HG03520 (cell line): Measurements from ENCODE around the gene GCC2.
"Not testable (repeated sequence)": the region's sequence is repeated elsewhere in the genome, so short reads cannot be mapped to it uniquely, and the experiment has no call there.

Experiments
- ATAC-seq: cut with Tn5 transposase; IDR thresholded peaks from one replicate; pipeline ENCODE4 v1.9.1; 2021; ENCODE audit warnings: mild to moderate bottlenecking, moderate library complexity; ENCODE audit not compliant: unreplicated experiment

GCC2 gene, protein sequence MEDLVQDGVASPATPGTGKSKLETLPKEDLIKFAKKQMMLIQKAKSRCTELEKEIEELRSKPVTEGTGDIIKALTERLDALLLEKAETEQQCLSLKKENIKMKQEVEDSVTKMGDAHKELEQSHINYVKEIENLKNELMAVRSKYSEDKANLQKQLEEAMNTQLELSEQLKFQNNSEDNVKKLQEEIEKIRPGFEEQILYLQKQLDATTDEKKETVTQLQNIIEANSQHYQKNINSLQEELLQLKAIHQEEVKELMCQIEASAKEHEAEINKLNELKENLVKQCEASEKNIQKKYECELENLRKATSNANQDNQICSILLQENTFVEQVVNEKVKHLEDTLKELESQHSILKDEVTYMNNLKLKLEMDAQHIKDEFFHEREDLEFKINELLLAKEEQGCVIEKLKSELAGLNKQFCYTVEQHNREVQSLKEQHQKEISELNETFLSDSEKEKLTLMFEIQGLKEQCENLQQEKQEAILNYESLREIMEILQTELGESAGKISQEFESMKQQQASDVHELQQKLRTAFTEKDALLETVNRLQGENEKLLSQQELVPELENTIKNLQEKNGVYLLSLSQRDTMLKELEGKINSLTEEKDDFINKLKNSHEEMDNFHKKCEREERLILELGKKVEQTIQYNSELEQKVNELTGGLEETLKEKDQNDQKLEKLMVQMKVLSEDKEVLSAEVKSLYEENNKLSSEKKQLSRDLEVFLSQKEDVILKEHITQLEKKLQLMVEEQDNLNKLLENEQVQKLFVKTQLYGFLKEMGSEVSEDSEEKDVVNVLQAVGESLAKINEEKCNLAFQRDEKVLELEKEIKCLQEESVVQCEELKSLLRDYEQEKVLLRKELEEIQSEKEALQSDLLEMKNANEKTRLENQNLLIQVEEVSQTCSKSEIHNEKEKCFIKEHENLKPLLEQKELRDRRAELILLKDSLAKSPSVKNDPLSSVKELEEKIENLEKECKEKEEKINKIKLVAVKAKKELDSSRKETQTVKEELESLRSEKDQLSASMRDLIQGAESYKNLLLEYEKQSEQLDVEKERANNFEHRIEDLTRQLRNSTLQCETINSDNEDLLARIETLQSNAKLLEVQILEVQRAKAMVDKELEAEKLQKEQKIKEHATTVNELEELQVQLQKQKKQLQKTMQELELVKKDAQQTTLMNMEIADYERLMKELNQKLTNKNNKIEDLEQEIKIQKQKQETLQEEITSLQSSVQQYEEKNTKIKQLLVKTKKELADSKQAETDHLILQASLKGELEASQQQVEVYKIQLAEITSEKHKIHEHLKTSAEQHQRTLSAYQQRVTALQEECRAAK (N-terminal part only)

GRCh38 chr2:108448678-108449409 is at the start of gene GCC2:
Gene GCC2 (plus strand): TSS chr2:108449206. CDS start chr2:108449275, 69 bp downstream.
- peak; percentile 99 for ATAC-seq

DNA sequence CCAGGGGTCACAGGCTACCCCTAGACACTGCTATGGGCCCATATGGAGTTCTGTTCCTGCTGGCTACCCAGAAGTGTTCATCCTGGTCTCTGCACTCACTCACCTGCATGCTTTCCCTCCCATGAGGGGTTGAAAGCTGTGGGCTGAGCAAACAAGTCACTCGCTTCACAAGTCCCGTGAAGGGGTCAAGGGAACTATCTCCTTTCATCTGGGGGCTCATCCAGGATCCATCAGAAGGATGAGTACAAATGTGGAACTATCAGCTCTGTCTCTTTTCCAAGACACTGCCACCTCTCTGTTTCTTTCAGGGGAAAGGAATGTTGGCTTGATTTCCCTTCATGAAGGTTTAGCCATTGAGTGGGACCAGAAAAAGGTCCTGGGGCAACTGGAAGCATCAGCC is 49.5 kb upstream of the GCC2 start:
- ATAC-seq, result no peak

GRCh38 chr2:108401800-108402199 is 47.2 kb upstream of the GCC2 start:
- ATAC-seq, result no peak

DNA sequence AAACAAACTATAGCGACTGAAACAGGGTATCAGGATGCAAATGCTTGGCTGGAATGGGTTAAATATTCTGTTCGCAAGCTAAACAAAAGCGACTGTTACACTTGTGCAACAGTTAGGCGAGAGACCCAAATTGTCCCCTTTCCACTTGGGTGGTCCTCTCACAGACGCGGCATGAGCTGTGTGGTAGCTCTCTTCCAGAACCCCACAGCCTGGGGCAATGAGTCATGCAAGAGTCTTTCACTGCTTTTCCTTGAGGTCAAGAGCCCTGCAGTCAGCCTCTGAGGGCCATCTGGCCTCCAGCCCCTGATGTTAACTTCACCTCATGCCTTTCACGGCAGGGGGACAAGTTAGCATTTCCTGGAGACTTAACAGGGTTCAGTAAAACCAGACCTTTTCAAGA is 45.5 kb upstream of the GCC2 start:
- ATAC-seq, result no peak

DNA sequence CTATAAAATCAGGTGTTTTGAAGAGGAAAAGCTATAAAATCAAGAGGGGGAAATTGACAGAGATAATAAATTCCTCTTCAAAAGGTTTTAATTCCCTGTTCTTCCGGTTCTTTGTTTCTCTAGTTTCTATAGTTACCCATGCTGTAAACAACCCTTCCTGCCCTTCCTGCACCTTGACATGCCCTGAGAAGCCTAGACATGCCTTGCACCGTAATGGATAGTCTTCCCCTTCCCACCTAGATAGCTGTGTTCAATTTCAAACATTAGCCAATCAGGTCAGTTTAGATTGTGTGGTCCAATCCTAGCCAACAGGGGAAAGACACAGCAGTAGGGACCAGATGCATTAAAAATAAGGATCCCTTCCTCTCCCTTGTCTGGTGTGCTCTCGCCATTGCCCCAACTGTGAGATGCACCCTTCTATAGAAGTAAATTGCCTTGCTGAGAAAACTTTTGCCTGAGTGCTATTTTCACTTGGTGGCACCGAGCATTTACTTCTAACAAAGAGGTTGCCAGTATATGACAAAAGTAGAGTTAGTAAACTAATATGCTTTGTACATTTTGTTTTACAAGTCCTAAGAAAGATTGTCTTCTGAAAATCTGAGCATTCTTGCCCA is 44.1 kb upstream of the GCC2 start:
- ATAC-seq, result no peak

DNA sequence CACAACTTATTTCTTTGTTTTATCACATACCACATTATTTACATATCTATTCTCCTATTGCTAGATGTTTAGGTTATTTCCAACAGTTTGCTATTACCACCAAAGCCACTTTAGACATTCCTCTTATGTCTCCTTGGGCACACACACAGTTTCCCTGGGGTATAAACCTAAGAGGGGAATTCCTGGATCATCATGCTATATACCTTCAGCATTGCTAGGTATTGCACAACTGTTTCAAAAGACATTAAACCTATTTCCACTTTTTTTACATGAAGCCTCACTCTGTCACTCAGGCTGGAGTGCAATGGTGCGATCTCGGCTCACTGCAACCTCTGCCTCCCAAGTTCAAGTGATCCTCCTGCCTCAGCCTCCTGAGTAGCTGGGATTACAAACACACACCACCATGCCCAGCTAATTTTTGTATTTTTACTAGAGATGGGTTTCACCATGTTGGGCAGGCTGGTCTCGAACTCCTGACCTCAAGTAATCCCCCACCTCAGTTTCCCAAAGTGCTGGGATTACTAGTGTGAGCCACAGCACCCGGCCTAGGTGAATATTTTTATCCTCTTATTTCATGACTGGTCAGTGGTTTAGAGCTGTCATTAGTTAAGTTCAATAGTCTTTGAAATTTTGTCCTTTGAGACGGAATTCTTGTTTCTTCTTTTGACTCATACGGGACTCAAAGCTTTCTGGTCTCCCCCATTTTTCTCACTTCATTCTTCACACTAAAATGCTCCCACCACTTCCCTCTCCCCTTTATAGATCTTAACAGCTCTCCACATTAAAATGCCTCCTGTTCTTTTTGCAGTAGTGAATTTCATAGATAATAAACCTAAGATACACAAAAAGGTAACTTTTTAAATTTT is 40.9 kb upstream of the GCC2 start:
- ATAC-seq, result no peak

- ATAC-seq, result no peak
Measured at GRCh38 chr2:108409768-108410167, 39.2 kb upstream of the GCC2 start.

- ATAC-seq, result no peak
Measured at GRCh38 chr2:108412995-108413710, 35.9 kb upstream of the GCC2 start.

DNA sequence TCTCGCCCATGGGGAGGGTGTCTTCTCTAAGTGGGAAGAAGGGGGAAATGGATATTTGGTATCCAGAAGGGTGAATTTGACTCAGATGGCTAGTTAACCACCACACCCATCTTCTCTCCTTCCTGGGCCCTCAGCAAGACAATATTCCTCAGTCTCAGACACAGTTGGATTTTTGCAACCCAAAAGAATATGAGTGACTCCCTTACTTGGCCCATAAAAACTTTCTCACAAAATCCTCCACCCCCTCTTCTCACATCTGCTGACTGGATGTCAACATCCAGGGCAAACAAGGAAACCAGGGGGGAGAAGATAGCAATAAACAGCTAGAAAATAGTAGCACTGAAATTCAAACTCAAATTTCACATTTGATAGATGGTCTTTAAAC is 35.3 kb upstream of the GCC2 start:
- no peak for ATAC-seq

DNA sequence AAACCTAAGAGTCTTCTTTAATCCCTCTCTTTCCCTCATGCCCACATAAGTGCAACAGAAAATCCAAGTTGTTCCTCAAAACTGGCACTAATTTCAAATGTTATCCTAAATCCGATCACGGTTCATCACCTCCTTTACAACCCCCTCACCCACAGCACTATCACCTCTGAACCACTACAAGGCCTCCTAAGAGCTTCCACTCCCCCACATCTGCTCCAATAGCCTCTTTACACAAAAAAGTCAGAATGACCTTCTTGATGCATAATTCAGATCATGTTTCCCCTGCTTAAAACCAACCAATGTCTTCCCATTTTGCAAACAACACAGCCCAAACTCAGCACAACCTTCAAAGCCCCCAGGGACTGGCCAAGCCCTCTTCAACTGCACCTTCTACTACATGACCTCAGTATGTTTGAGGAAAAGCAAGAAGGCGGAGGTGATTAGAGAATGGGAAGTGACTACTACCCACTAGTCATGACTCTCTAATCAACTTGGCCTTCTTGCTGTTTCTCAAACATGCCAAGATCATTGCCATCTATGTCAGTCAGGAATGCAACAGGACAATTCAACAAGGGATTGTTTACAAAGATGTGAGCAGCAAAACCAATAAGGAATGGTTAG is 34.6 kb upstream of the GCC2 start:
- ATAC-seq, result no peak

DNA sequence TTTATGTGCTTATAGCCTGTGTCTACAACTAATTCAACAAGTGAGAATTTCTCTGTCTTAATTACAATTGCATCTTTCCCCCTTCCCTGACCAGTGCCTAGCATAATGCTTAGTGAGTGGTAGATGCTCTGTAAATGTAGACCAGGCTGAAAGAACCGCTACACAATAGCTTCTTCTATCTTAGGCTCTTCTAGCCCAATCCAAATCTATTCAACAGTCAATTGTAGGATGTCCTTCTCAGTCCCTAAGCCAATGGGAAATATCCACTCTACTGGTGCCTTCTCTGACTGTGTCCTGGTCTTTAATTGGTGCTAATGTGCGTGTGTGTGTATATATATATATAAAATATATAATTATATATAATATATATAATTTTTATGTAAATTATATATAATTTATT is 34.1 kb upstream of the GCC2 start:
- no peak for ATAC-seq

- ATAC-seq, result no peak
Measured at GRCh38 chr2:108417254-108417653, 31.8 kb upstream of the GCC2 start.

DNA sequence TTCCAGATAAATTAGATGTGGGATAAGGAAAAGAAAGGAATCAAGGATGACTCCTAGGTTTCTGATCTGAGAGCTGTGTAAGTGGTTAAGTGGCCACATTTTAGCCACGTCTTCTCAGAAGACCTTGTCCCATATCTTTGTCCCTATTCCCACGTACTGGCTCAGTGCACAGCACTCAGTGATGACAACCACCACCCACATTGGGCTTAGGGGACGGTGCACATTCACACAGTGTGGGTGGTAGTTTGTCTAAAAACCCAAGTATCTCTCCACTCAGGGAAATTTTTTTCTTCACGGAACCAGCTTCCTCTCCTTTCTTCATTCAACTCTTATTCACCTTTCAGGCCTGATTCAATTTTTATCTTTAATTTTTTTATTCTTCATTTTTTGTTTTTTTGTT is 30.6 kb upstream of the GCC2 start:
- no peak for ATAC-seq

- no peak for ATAC-seq
Measured at GRCh38 chr2:108423067-108423466, 25.9 kb upstream of the GCC2 start.

- ATAC-seq, result no peak
Measured at GRCh38 chr2:108423502-108424251, 25.3 kb upstream of the GCC2 start.

DNA sequence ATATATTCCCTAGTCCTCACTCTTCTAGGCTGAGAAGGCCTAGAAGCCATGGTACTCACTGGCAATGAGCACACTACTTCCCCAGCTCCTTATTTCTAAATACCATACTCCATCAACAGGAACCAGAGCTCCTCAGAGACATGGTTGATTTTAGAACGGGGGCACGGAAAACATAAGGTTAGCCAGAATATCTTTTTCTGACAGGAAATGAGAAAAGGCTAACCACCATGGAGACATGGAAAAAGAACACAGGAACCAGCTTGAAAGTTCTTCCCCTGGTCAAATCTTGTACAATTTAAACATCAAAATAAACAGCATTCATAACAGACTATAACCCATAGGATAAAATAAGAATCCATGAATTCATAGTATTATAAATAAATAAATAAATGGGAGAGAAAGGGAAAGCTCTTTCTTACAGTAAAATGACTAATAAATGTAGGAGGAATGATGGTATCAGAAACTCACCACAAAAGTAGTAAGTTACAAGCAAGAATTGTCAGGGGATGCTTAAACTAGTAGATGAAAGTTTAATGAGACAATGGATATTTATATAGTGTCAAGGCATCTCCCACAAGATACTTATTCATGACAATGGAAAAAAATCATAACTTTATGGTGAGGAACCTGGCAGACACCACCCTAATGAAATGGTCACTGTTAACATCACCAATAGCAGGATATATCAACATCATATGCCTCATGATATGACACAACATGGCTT is 20.6 kb upstream of the GCC2 start:
- ATAC-seq, result no peak

DNA sequence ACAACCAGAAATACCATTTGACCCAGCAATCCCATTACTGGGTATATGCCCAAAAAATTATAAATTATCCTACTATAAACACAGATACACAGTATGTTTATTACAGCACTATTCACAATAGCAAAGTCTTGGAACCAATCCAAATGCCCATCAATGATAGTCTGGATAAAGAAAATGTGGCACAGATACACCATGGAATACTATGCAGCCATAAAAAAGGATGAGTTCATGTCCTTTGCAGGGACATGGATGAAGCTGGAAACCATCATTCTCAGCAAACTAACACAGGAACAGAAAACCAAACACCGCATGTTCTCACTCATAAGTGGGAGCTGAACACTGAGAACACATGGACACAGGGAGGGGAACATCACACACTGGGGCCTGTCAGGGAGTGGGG is 13.4 kb upstream of the GCC2 start:
- ATAC-seq, result not testable (repeated sequence)
